MM.1S (cell line): ENCODE results near the gene PDZD11.
"Not testable (repeated sequence)": the region's sequence is repeated elsewhere in the genome, so short reads cannot be mapped to it uniquely, and the experiment has no call there.

Source experiments
- DNase-seq: peaks from one replicate; pipeline ENCODE4 v3.0.0-alpha.2; 2015
- H2AFZ ChIP-seq: fragments of 300-600 bp; sonication (generic); 2 replicates; pipeline ENCODE4 v1.6.0; 2016; ENCODE audit warnings: antibody characterized with exemption, low read length
- H3F3A ChIP-seq: fragments of 300-600 bp; sonication (generic); 2 replicates; pipeline ENCODE4 v1.6.1; 2016; ENCODE audit warnings: mild to moderate bottlenecking, antibody characterized with exemption, low read length, moderate library complexity, mixed read lengths; ENCODE audit not compliant: insufficient read depth
- H3K27ac ChIP-seq: fragments of 300-600 bp; sonication (generic); 2 replicates; pipeline ENCODE4 v1.5.1; 2016; ENCODE audit warnings: mild to moderate bottlenecking, low read length
- H3K27me3 ChIP-seq: fragments of 300-600 bp; sonication (generic); replicated peaks from 2 replicates; pipeline ENCODE4 v1.6.0; 2016; ENCODE audit warnings: low read length; ENCODE audit not compliant: insufficient read depth
- H3K36me3 ChIP-seq: fragments of 300-600 bp; sonication (generic); replicated peaks from 2 replicates; pipeline ENCODE4 v1.6.1; 2016; ENCODE audit warnings: mild to moderate bottlenecking, low read length, mixed read lengths; ENCODE audit not compliant: insufficient read depth
- H3K4me1 ChIP-seq: fragments of 300-600 bp; sonication (generic); 2 replicates; pipeline ENCODE4 v1.6.1; 2016; ENCODE audit warnings: low read length, mixed read lengths
- H3K4me2 ChIP-seq: fragments of 300-600 bp; sonication (generic); 2 replicates; pipeline ENCODE4 v1.6.0; 2016; ENCODE audit warnings: low read depth, low read length
- H3K4me3 ChIP-seq: fragments of 300-600 bp; sonication (generic); 2 replicates; pipeline ENCODE4 v1.5.1; 2016; ENCODE audit warnings: low read length, mixed read lengths
- H3K79me2 ChIP-seq: fragments of 300-600 bp; sonication (generic); 2 replicates; pipeline ENCODE4 v1.6.1; 2016; ENCODE audit warnings: mixed run types, low read length, mixed read lengths
- H3K9ac ChIP-seq: fragments of 300-600 bp; sonication (generic); 2 replicates; pipeline ENCODE4 v1.6.1; 2016; ENCODE audit warnings: low read length, mixed read lengths
- H3K9me2 ChIP-seq: fragments of 300-600 bp; sonication (generic); replicated peaks from 2 replicates; pipeline ENCODE4 v1.6.1; 2016; ENCODE audit warnings: mild to moderate bottlenecking, low read length, mixed read lengths; ENCODE audit not compliant: insufficient read depth
- H3K9me3 ChIP-seq: fragments of 300-600 bp; sonication (generic); replicated peaks from 2 replicates; pipeline ENCODE4 v1.6.1; 2016; ENCODE audit warnings: mild to moderate bottlenecking, low read length, mixed read lengths; ENCODE audit not compliant: insufficient read depth
- H4K20me1 ChIP-seq: fragments of 300-600 bp; sonication (generic); 2 replicates; pipeline ENCODE4 v1.6.1; 2016; ENCODE audit warnings: mild to moderate bottlenecking, low read length, moderate library complexity, mixed read lengths; ENCODE audit not compliant: insufficient read depth
- EZH2 ChIP-seq: fragments of 300-600 bp; sonication (generic); optimal IDR thresholded peaks from 2 replicates; pipeline ENCODE3; 2017; ENCODE audit warnings: low read depth, mild to moderate bottlenecking, antibody characterized with exemption, low read length, mixed read lengths
- EZH2phosphoT487 ChIP-seq: fragments of 300-600 bp; sonication (generic); IDR thresholded peaks from 2 replicates; pipeline ENCODE4 v1.6.1; 2018; ENCODE audit warnings: antibody characterized with exemption, low read length
- TF ChIP-seq, protein P1 (sequence below): fragments of 300-600 bp; sonication (generic); IDR thresholded peaks from 2 replicates; pipeline ENCODE4 v1.5.1; 2016; ENCODE audit warnings: antibody characterized with exemption, low read length, mixed read lengths

Gene PDZD11

DNA sequence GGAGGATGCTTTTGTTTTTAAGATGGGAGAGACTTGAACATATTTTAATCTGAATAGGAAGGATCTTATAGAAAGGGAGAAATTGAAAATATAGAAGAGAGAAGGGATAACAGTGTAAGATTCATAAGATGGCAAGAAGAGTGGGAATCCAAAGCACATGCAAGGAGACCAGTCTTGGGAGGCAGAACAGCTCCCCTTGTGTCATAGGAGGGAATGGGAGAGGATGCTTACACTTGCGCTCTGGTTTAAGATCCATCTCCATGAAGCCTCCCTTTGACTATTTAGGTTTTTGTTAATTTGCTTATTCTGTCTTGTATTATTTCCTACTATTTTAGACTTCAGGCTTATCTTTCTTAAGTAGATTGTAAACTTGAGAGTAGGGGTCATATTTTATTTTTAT is 42.9 kb upstream of the PDZD11 start:
- Histone ChIP-seq H3K27me3 (no peaks in the 10 kb centered on the region), H3K9me2 (no peaks in the 10 kb centered on the region), H3F3A (0 out of 2 replicates have a peak, but pooled peaks cover 3% of the 10 kb centered on the region), H3K4me1 (peaks cover 15% of the 10 kb centered on the region), H3K9me3 (no peaks in the 10 kb centered on the region), H4K20me1 (no peaks in the 10 kb centered on the region), H3K36me3 (no peaks in the 10 kb centered on the region), H3K9ac (no peak overlapping the region), H3K27ac (no peak overlapping the region), H3K4me2 (no peak overlapping the region), H2AFZ (no peak overlapping the region), H3K79me2 (no peaks in the 10 kb centered on the region), H3K4me3 (no peak overlapping the region)
- DNase-seq, result no peak
- no peak for TF ChIP-seq EZH2
- TF ChIP-seq EZH2phosphoT487, result no peak
- TF ChIP-seq, protein P1, sequence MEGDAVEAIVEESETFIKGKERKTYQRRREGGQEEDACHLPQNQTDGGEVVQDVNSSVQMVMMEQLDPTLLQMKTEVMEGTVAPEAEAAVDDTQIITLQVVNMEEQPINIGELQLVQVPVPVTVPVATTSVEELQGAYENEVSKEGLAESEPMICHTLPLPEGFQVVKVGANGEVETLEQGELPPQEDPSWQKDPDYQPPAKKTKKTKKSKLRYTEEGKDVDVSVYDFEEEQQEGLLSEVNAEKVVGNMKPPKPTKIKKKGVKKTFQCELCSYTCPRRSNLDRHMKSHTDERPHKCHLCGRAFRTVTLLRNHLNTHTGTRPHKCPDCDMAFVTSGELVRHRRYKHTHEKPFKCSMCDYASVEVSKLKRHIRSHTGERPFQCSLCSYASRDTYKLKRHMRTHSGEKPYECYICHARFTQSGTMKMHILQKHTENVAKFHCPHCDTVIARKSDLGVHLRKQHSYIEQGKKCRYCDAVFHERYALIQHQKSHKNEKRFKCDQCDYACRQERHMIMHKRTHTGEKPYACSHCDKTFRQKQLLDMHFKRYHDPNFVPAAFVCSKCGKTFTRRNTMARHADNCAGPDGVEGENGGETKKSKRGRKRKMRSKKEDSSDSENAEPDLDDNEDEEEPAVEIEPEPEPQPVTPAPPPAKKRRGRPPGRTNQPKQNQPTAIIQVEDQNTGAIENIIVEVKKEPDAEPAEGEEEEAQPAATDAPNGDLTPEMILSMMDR, result no peak; the same call in 1 of the 2 replicates

DNA sequence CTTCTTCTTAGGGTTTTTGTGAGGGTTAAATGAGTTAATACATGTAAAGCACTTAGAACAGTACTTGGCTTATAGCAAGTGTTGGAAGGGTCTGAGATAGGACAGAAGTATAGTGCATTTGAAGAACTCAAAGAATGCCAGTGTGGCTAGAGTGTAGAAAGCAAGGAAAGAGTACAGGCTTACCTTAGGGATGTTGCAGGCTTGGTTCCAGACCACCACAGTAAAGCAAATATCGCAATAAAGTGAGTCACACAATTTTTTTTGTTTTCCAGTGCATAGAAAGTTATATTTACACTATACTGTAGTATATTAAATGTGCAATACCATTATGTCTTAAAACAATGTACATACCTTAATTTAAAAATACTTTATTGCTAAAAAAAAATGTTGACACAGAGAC is 41.4 kb upstream of the PDZD11 start:
- Histone ChIP-seq H3K79me2 (no peaks in the 10 kb centered on the region), H3F3A (no peaks in the 10 kb centered on the region), H3K36me3 (no peaks in the 10 kb centered on the region), H3K4me1 (peaks cover 6% of the 10 kb centered on the region), H4K20me1 (no peaks in the 10 kb centered on the region), H3K9me2 (no peaks in the 10 kb centered on the region), H3K4me3 (no peak overlapping the region), H2AFZ (no peak overlapping the region), H3K4me2 (no peak overlapping the region), H3K27ac (no peak overlapping the region), H3K9me3 (no peaks in the 10 kb centered on the region), H3K27me3 (no peaks in the 10 kb centered on the region), H3K9ac (no peak overlapping the region)
- DNase-seq, result no peak
- TF ChIP-seq, protein P1, result no peak
- TF ChIP-seq EZH2 (no peak), EZH2phosphoT487 (no peak)

DNA sequence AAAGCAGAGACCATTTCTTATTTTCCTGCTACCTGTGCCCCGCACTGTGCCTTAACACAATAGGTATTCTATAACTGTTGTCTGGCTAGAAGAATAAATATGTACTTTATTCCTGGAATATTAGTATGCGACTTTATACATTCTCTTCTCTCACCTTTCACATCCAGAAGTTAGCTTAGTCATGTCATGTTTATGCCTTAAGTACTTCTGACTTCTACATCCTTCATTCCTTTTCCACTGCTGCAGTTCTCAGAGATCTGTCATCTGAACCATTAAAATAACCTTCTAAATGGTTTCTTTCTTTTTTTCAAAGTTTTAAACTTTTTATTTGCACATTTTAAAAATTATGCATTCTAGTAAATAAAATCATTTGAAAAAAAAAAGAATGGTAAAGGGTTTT is 34.6 kb upstream of the PDZD11 start:
- H3K9ac ChIP-seq, result no peak overlapping the region

DNA sequence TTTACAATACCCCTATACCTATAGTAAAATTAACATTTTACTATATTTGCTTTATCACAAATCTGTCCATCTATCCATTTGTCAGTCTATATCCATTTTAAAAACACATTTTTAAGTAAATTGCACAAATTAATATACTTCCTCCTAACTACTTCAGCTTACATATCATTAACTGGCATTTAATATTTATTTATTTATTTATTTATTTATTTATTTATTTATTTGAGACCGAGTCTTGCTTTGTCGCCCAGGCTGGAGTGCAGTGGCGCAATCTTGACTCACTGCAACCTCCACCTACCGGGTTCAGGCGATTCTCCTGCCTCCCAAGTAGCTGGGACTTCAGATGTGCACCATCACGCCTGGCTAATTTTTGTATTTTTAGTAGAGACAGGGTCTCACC is 33.9 kb upstream of the PDZD11 start:
- not testable (repeated sequence) for H3K4me3 ChIP-seq, H2AFZ ChIP-seq, H3K9ac ChIP-seq, H3K27me3 ChIP-seq, H3K36me3 ChIP-seq, H3K4me2 ChIP-seq, H3K27ac ChIP-seq, DNase-seq, H3F3A ChIP-seq, H3K79me2 ChIP-seq, H3K9me2 ChIP-seq, H4K20me1 ChIP-seq, H3K9me3 ChIP-seq, H3K4me1 ChIP-seq

More for the DNA sequence above, 34.6 kb upstream of the PDZD11 start:
- Histone ChIP-seq H3K4me2 (no peak overlapping the region), H3K4me1 (no peaks in the 10 kb centered on the region), H3K36me3 (no peaks in the 10 kb centered on the region), H3F3A (no peaks in the 10 kb centered on the region), H2AFZ (no peak overlapping the region), H3K27me3 (no peaks in the 10 kb centered on the region), H3K9me3 (no peaks in the 10 kb centered on the region), H3K4me3 (no peak overlapping the region), H3K79me2 (0 out of 2 replicates have a peak, but pooled peaks cover 3% of the 10 kb centered on the region), H4K20me1 (no peaks in the 10 kb centered on the region), H3K27ac (no peak overlapping the region), H3K9me2 (no peaks in the 10 kb centered on the region)
- TF ChIP-seq, protein P1, result no peak
- TF ChIP-seq EZH2phosphoT487 (no peak), EZH2 (no peak)
- no peak for DNase-seq
